GM12878 (cell line): ENCODE data around the gene ARHGAP26. TPM values are rescaled to one million over a fixed set of nuclear protein-coding genes. Genes with fewer than 3 reads are reported as not detected.

Experiments
- ATAC-seq: fragments of 200-7000 bp; cut with Tn5 transposase; 3 replicates; pipeline ENCODE4 v1.9.1; 2020; ENCODE audit warnings: mild to moderate bottlenecking, moderate library complexity
- BruUV-seq: library from RNA; stranded (reverse); fragments of 400-500 nt; replicated peaks from 2 replicates; lab custom pipeline; 2021; lab: Mats Ljungman, UMichigan
- CTCF ChIA-PET: fragments of 300-600 bp; sonication (Branson Sonifier 250); formaldehyde crosslinking; extraction: SDS; loops from one replicate; lab custom pipeline; 2021; ENCODE audit warnings: inconsistent platforms; lab: Yijun Ruan, JAX
- POLR2A ChIA-PET: fragments of 350-600 bp; formaldehyde crosslinking; extraction: SDS; loops from one replicate; lab custom pipeline; 2021; ENCODE audit warnings: inconsistent platforms; lab: Charles Lee
- RAD21 ChIA-PET: fragments of 300-600 bp; sonication (Branson Sonifier 250); formaldehyde crosslinking; loops from one replicate; lab custom pipeline; 2023; ENCODE audit warnings: antibody characterized with exemption; ENCODE audit not compliant: unreplicated experiment; lab: Charles Lee
- SMC1A ChIA-PET: fragments of 300-600 bp; sonication (Branson Sonifier 250); formaldehyde crosslinking; loops from one replicate; lab custom pipeline; 2023; ENCODE audit not compliant: unreplicated experiment, uncharacterized antibody; lab: Charles Lee
- DNase-seq: peaks from one replicate; pipeline ENCODE4 v3.0.0-alpha.2; 2011; ENCODE audit warnings: low read depth, low spot score
- FAIRE-seq: peaks from 3 replicates; lab custom pipeline; 2011; peaks lifted over from hg19 to GRCh38; lab: Jason Lieb, UNC
- H2AFZ ChIP-seq: 2 replicates; pipeline ENCODE4 v1.6.0; 2011; ENCODE audit warnings: low read depth, low read length, control low read depth; ENCODE audit not compliant: control insufficient read depth
- H3K27ac ChIP-seq: 2 replicates; pipeline ENCODE4 v1.5.1; 2011; ENCODE audit warnings: control low read depth; ENCODE audit not compliant: control insufficient read depth, insufficient read depth
- H3K27me3 ChIP-seq, 2 experiments: replicated peaks in 1 of 2; 2 replicates each; pipeline versions ENCODE4 v1.6.0 to v1.6.1; 2011; ENCODE audit warnings: low read length in 1 of 2; ENCODE audit not compliant: control insufficient read depth in 2 of 2, insufficient read depth in 2 of 2
- H3K36me3 ChIP-seq, 2 experiments: 2 replicates each; pipeline ENCODE4 v1.5.1; 2011; ENCODE audit warnings: low read length in 1 of 2; ENCODE audit not compliant: control insufficient read depth in 2 of 2, insufficient read depth in 2 of 2
- H3K4me1 ChIP-seq: 2 replicates; pipeline ENCODE4 v1.6.1; 2011; ENCODE audit warnings: mild to moderate bottlenecking, low read length, moderate library complexity, mixed read lengths; ENCODE audit not compliant: control insufficient read depth, insufficient read depth
- H3K4me2 ChIP-seq: 2 replicates; pipeline ENCODE4 v1.6.0; 2011; ENCODE audit warnings: control low read depth; ENCODE audit not compliant: control insufficient read depth, insufficient read depth
- H3K4me3 ChIP-seq: fragments of 200-600 bp; sonication (generic); 2 replicates; pipeline ENCODE4 v1.5.1; 2016
- H3K79me2 ChIP-seq: 2 replicates; pipeline ENCODE4 v1.6.0; 2011; ENCODE audit warnings: low read length; ENCODE audit not compliant: control insufficient read depth, insufficient read depth
- H3K9ac ChIP-seq: 2 replicates; pipeline ENCODE4 v1.8.0; 2011; ENCODE audit warnings: low read length, control low read depth, mixed read lengths; ENCODE audit not compliant: control insufficient read depth, insufficient read depth
- H3K9me3 ChIP-seq: replicated peaks from 3 replicates; pipeline ENCODE4 v1.5.1; 2011; ENCODE audit warnings: mild to moderate bottlenecking, low read length; ENCODE audit not compliant: control insufficient read depth, insufficient read depth
- H4K20me1 ChIP-seq: 2 replicates; pipeline ENCODE4 v1.6.0; 2011; ENCODE audit not compliant: control insufficient read depth, insufficient read depth
- BACH1 ChIP-seq: fragments of 450-650 bp; IDR thresholded peaks from 2 replicates; pipeline ENCODE4 v1.6.1; 2017; ENCODE audit warnings: mild to moderate bottlenecking, borderline replicate concordance
- BHLHE40 ChIP-seq, 2 experiments: fragments of 450-650 bp in 1 of 2; IDR thresholded peaks; 2 replicates each; pipeline ENCODE4 v1.6.1; 2011 to 2017; ENCODE audit warnings: low read depth in 2 of 2, borderline replicate concordance in 1 of 2, improper control_type of control experiment in 1 of 2, low read length in 1 of 2, mild to moderate bottlenecking in 1 of 2
- DPF2 ChIP-seq: fragments of 450-650 bp; IDR thresholded peaks from 2 replicates; pipeline ENCODE4 v1.6.1; 2017; ENCODE audit warnings: mild to moderate bottlenecking
- NFXL1 ChIP-seq: fragments of 450-650 bp; IDR thresholded peaks from 2 replicates; pipeline ENCODE4 v1.6.1; 2017; ENCODE audit warnings: antibody characterized with exemption, mild to moderate bottlenecking, borderline replicate concordance
- PAX8 ChIP-seq: fragments of 450-650 bp; IDR thresholded peaks from 2 replicates; pipeline ENCODE4 v1.6.1; 2017; ENCODE audit warnings: mild to moderate bottlenecking, moderate library complexity
- RBBP5 ChIP-seq: fragments of 200-600 bp; sonication (generic); conservative IDR thresholded peaks from 2 replicates; pipeline ENCODE4 v1.6.1; 2016
- RELA ChIP-seq: fragments of 450-650 bp; IDR thresholded peaks from 2 replicates; pipeline ENCODE4 v1.8.0; 2014; ENCODE audit warnings: borderline replicate concordance; ENCODE audit not compliant: partially characterized antibody
- ZBTB4 ChIP-seq: fragments of 450-650 bp; formaldehyde crosslinking; IDR thresholded peaks from 2 replicates; pipeline ENCODE4 v1.4.0; 2022; ENCODE audit warnings: mild to moderate bottlenecking, moderate library complexity
- WGBS: methylation state at CpG from one replicate; pipeline ENCODE4 v1.1.6; 2016; ENCODE audit warnings: low lambda C conversion rate; ENCODE audit not compliant: insufficient replicate concordance, insufficient coverage; ENCODE audit errors: missing lambda C conversion rate; 5-methylcytosine and 5-hydroxymethylcytosine counted together
- in situ Hi-C: fragments of 300-500 bp; cut with MboI; formaldehyde crosslinking; loops from 9 replicates; pipeline ENCODE4 v1.14.3; 2018; ENCODE audit warnings: mixed read lengths
- intact Hi-C: fragments of 100-400 bp; cut with micrococcal nuclease; formaldehyde crosslinking; loops from one replicate; pipeline ENCODE4 v1.14.2; 2022; ENCODE audit not compliant: unreplicated experiment
- polyA plus RNA-seq, 11 experiments: library from polyadenylated mRNA; depleted of rRNA in 4 of 11; unstranded in 6 of 11; stranded (reverse) in 5 of 11; fragments of >200 nt; fragmentation: Nextera tagmentation in 4 of 11; fragmentation: Illumina TruSeq in 1 of 11; extraction: Ambion mirVana in 4 of 11; extraction: Trizol in 1 of 11; gene quantifications; 1 replicate in 1 of 11; 2 replicates in 10 of 11; pipeline versions ENCODE4 v1.2.1 to v1.2.3, GENCODE V29; 2011 to 2016; ENCODE audit warnings: inconsistent platforms in 2 of 11, missing spikeins in 2 of 11, low read depth in 1 of 11
- total RNA-seq, 4 experiments: library from RNA; depleted of rRNA in 3 of 4; stranded (reverse); fragments of >200 nt in 3 of 4; fragmentation: Illumina TruSeq in 1 of 4; extraction: Trizol in 1 of 4; gene quantifications; 2 replicates each; pipeline versions ENCODE4 v1.2.1 to v1.2.3, GENCODE V29; 2013 to 2021

The ARHGAP26 gene
- total and polyA plus RNA-seq, 10 of the 15 experiments (the other 5 are each of a cell fraction or from before 2014, with no cell fraction given): 9.4 to 41.5 (median 19.3) TPM

GRCh38 chr5:142758062-142758795 is 11.9 kb upstream of the ARHGAP26 start:
- no peak for FAIRE-seq
- CTCF ChIA-PET: interaction anchor here (2.2 kb wide), 1 partner anchor 11 kb away, joined by 7 read pairs; no protein-coding TSS in a partner anchor
- POLR2A ChIA-PET: interaction anchor here (0.6 kb wide), 1 partner anchor 1076 kb away, joined by 3 read pairs; no protein-coding TSS in a partner anchor
- Histone ChIP-seq H3K9ac (no peak overlapping the region), H3K9me3 (no peaks in the 10 kb centered on the region), H3K27me3 (no peaks in the 10 kb centered on the region; a peak in 2 of 4 replicates), H3K79me2 (no peaks in the 10 kb centered on the region), H2AFZ (no peak overlapping the region), H3K27ac (no peak overlapping the region), H4K20me1 (no peaks in the 10 kb centered on the region), H3K4me2 (no peak overlapping the region), H3K4me1 (no peaks in the 10 kb centered on the region), H3K4me3 (no peak overlapping the region), H3K36me3 (no peaks in the 10 kb centered on the region)
- 72% methylated on average over 7 of the region's 7 CpGs for WGBS
- intact Hi-C loops (no loop called here), in situ Hi-C loops (no loop called here)
- no peak for DNase-seq
- peak; percentile 16; the same call in 1 of the 3 replicates for ATAC-seq
- TF ChIP-seq BACH1 (no peak), RELA (no peak), RBBP5 (no peak), ZBTB4 (CRISPR knock-in tag) (no peak), BHLHE40 (IDR thresholded peaks at IDR 0.05; ENCODE audit: borderline replicate concordance in 1 of 2, low read depth in 2 of 2, low read length in 1 of 2) (no peak), DPF2 (no peak), NFXL1 (no peak), PAX8 (no peak)
- SMC1A ChIA-PET: interaction anchor here (1.7 kb wide), 1 partner anchor 8 kb away, joined by 3 read pairs; no protein-coding TSS in a partner anchor
- BruUV-seq: no TSS peak
- RAD21 ChIA-PET: no interaction called here
